GM19438 (cell line): ENCODE data around the gene APMAP.

Source experiments
- ATAC-seq: cut with Tn5 transposase; IDR thresholded peaks from one replicate; pipeline ENCODE4 v1.9.1; 2021; ENCODE audit warnings: low read depth; ENCODE audit not compliant: unreplicated experiment

Gene APMAP

DNA sequence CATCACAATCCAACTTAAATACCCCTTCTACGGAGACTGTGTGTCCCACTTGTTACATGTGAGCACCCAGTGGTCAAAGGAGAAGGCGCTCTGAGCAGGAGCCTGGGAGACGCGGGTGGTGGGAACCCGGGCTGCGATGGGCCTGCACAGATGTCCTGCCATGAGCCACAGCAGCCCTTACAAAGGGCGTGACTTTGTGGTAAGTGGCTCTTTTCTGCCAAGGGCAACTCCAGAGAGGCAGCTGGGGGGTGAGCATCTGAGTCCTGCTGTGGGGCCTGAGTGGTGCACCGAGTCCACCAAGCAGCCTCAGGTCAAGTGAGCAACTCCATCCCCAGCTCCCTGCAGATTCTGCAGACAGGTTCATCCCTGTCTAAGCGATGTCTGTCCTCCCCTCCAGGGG is 77.1 kb downstream of the APMAP start:
- no peak for ATAC-seq

- ATAC-seq = no peak
Observed at GRCh38 chr20:24914388-24915241, 77.9 kb downstream of the APMAP start.

- no peak for ATAC-seq
Observed at GRCh38 chr20:24913076-24913628, 79.4 kb downstream of the APMAP start.
